Globus pallidus (tissue), 1 donor: ENCODE results near the gene LCE3E.
"Not testable (repeated sequence)": the region's sequence is repeated elsewhere in the genome, so short reads cannot be mapped to it uniquely, and the experiment has no call there.

Experiments
- DNase-seq: peaks from one replicate; pipeline ENCODE4 v3.0.0-alpha.2; 2015; ENCODE audit warnings: low spot score

Gene LCE3E, protein sequence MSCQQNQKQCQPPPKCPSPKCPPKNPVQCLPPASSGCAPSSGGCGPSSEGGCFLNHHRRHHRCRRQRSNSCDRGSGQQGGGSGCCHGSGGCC

DNA sequence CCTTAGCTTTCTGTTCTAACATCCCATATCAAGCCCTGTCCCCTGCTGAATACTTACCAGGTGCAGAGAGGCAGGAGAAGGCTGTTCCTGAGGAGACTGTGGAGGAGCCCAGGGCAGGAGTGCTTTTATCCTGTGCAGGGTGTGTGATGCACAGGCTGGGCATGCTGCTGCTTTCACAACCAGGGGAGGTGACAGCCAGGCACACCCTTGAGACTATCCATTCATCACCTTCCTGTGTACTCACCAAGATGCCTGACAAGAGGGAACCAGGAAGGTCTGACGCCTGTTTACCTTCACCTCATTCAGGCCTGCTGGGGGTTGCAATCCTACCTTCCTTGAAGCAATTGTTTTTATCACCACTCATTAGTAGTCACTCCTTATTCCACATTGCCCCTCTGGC, at the start of gene LCE3E:
Gene LCE3E (minus strand): TSS at position 100 of the 400 bp plus-strand sequence. CDS start 572 bp downstream, outside the sequence.
- DNase-seq: no peak

DNA sequence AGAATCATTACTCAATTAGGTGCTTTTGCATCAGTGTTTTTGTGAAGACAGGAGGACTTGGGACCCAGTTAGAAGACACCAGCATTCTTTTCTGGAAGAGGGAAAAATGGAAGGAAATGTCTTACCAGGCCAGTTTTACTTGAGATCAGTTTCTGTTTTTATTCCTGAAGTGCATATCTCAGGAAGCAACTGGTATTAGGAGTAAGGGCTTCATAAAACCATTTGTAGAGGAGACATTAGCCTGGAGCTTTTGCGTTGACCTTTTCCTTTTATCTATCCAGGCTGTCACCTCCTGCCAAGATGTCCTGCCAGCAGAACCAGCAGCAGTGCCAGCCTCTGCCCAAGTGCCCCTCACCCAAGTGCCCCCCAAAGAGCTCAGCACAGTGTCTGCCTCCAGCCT, 46.9 kb upstream of the LCE3E start, which contains the start of gene LCE3B:
Gene LCE3B (plus strand): TSS at position 301 of the 400 bp plus-strand sequence. CDS start 0 bp downstream, at position 301.
- no peak for DNase-seq

- no peak for DNase-seq
Observed at GRCh38 chr1:152599934-152600333, 33.4 kb upstream of the LCE3E start, which contains the start of gene LCE3C. Gene LCE3C, plus strand, starts transcription at chr1:152600234. Its CDS starts 498 bp downstream, at chr1:152600732.

DNA sequence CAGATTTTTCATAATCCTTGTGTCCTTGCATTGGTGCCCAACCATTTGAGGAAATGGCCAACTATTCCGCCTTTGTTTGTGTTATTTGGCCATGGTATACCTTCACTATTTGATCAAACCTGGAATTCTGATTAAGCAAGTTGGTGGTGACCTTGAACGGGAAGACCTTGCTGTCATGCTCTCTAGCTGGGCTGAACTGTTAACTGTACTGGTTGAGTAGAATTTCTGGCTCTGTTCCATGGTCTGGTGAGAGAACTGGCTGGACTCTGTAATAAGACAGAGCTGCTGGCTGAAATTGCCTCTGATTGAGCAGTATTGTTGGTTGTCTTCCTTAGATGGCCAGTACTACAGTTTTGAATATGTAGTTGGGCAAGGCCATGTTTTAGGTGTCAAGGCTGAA, 30.4 kb upstream of the LCE3E start:
- DNase-seq: no peak

GRCh38 chr1:152585586-152585985, 19.0 kb upstream of the LCE3E start:
- DNase-seq: no peak

GRCh38 chr1:152582647-152583046, 16.1 kb upstream of the LCE3E start:
- DNase-seq: no peak

GRCh38 chr1:152580433-152580832, 13.9 kb upstream of the LCE3E start, which contains the start of gene LCE3D:
Gene LCE3D, minus strand, starts transcription at chr1:152580516. Its CDS starts 580 bp downstream, at chr1:152579936.
- no peak for DNase-seq

DNA sequence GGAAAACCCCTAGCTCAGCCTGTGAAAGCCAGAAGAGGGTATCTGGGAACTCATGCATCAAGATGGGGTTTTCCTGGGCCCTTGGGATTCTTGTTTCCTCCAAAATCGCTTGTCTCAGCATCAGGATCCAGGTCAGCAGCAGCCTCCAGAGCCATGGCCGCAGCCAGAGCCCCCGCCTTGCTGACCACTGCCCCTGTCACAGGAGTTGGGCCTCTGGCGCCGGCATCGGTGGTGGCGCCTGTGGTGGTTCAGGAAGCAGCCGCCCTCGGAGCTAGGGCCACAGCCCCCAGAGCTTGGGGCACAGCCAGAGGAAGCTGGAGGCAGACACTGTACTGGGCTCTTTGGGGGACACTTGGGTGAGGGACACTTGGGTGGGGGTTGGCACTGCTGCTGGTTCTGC, 12.9 kb upstream of the LCE3E start:
- not testable (repeated sequence) for DNase-seq

- DNase-seq: no peak
Observed at GRCh38 chr1:152577168-152577567, 10.6 kb upstream of the LCE3E start.

DNA sequence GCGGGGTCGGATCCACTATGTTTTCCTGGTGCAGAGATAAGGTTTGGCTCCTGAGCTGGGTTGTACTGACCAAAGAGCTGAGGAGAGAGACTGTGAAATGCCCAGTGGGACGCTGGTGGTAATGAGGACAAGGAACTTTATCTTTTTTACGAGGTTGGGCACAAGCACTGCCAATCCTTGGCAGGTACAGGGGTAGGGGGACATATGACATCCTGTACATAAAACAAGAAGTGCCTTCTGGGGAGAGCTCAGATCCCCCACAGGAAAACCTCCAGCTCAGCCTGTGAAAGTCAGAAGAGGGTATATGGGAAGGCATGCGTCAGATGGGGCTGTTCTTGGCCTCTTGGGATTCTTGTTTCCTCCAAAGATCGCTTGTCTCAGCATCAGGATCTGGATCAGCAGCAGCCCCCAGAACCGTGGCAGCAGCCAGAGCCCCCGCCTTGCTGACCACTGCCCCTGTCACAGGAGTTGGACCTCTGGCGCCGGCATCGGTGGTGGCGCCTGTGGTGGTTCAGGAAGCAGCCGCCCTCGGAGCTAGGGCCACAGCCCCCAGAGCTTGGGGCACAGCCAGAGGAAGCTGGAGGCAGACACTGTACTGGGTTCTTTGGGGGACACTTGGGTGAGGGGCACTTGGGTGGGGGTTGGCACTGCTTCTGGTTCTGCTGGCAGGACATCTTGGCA, 905 bp downstream of the LCE3E start:
- no peak for DNase-seq

DNA sequence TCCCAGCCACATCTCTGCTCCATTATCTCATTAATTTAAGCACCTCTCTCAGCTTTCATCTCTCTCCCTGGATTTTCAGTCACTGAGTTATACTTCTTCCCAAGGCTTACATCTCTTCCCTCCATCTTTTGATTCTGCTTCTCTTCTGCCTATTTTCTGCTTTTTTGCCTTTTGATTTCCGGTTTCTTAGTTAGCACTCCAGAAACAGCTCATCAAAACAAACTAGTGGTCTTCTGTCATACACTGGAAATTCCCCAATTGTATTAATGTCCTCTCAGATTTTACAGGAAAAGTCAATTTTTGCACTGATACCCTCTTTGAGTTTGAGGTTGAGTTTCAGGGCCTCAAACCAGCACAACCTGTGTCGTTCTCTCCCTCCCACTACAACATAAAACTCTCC, 1.5 kb downstream of the LCE3E start:
- no peak for DNase-seq

GRCh38 chr1:152548358-152548757, 18.2 kb downstream of the LCE3E start:
- DNase-seq: not testable (repeated sequence)

GRCh38 chr1:152546704-152547103, 19.9 kb downstream of the LCE3E start:
- no peak for DNase-seq

GRCh38 chr1:152543820-152544219, 22.8 kb downstream of the LCE3E start:
- no peak for DNase-seq

- no peak for DNase-seq
Observed at GRCh38 chr1:152539901-152540300, 26.7 kb downstream of the LCE3E start.

GRCh38 chr1:152537496-152537895, 29.1 kb downstream of the LCE3E start:
- DNase-seq: peak; percentile 17

GRCh38 chr1:152535774-152536173, 30.8 kb downstream of the LCE3E start:
- no peak for DNase-seq

DNA sequence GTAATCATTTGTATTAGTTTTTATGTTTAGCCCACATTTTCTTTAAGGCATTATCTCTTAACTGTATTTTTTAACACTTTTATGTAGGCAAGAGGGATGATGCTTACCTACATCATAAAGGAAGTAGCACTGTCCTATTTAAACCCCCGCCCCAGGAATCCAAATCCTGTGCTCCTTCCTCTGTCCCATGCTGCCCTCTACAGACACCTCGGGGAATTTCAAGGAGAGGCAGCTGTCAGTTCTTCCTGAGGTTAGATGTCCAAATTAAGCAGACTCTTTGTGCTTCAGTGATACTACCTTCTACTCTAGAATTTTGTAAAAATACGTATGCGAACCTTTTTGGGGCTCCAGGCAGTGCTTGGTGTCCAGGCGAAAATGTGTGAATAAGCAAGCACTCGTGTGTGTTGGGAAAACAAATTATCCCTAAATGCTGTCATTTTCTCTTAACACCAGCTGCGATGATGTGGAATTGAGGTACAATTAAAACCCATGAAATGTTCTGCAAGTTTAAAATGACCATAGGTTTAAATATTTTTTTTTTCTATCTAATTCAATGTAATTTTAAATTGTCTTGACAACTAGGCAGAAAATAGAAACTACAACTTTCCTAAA, 33.1 kb downstream of the LCE3E start:
- DNase-seq: no peak

- DNase-seq: no peak
Observed at GRCh38 chr1:152525080-152525641, 41.4 kb downstream of the LCE3E start.

DNA sequence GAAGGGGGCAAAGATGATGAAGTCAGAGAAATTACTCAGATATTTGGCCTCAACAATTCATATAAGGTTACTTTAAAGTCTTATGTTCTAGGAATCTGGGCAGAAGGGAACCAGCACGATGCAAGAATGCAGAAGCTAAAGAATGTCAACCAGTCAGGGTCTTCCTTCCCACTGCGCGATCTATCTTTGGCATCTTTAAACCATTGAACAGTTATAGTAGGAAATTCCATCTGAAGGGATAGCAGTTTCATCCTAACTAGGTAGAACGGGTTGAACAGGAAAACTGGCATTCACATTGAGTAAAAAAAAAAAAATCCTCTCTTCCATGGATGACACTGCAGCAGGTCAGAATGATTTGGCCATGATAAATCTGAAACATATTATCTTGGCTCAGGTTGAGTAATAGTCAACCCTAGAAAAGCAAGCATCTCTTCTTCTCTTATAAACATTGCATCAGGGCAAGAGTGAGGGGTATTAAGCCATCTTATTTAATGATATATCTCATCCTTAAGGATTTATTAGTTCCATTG, 46.0 kb downstream of the LCE3E start:
- DNase-seq: no peak

DNA sequence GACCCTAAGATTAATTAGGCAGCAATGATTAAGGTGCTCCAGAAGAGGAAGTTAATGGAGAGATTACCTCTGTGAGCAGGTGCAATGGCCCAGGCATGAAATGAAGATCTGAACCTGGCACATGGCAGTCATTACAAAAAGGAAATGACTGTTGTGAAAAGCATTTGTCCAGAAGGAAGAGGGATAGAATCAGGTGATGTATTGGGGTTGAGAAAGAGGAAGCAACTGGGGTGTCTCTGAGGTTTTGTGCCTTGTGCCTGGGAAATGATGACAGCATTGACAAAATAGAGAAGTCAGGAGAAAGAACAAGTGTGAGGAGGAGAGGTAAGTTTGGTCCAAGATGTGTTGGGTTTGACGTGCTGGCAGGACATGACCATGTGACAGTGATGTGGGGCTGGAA, 46.7 kb downstream of the LCE3E start:
- peak; percentile 13 for DNase-seq

DNA sequence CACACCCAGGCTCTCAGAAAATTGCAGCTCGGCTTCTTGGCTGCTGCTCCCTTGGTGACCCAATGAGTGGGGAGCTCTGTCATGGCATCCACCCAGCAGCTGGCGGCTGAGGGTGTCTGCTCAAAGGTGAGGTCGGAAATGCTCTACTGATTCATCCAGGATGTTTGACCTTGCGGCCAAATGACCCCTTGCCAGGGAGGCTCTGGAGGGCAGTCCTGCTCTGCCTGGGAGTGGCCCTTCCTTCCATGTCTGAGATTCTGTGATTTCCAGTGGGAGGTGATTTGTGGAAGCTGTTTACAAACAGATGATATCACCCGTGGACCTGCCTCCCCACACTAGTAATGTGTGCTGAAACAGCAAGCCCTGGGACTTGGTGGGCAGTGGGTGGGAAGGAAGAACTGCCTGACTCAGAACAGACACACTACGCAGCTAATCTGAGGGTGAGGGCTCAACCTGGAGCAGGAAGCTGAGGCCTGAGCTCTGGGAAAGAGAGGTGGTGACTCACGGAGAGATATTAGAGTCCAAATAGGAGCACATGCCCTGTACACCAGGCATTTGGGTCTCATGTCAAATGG, 49.3 kb downstream of the LCE3E start:
- DNase-seq: no peak
